GM21367 (cell line): ENCODE results near the gene AWAT2.

Experiments
- ATAC-seq: cut with Tn5 transposase; IDR thresholded peaks from one replicate; pipeline ENCODE4 v1.9.1; 2021; ENCODE audit not compliant: unreplicated experiment

Gene AWAT2, protein sequence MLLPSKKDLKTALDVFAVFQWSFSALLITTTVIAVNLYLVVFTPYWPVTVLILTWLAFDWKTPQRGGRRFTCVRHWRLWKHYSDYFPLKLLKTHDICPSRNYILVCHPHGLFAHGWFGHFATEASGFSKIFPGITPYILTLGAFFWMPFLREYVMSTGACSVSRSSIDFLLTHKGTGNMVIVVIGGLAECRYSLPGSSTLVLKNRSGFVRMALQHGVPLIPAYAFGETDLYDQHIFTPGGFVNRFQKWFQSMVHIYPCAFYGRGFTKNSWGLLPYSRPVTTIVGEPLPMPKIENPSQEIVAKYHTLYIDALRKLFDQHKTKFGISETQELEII

DNA sequence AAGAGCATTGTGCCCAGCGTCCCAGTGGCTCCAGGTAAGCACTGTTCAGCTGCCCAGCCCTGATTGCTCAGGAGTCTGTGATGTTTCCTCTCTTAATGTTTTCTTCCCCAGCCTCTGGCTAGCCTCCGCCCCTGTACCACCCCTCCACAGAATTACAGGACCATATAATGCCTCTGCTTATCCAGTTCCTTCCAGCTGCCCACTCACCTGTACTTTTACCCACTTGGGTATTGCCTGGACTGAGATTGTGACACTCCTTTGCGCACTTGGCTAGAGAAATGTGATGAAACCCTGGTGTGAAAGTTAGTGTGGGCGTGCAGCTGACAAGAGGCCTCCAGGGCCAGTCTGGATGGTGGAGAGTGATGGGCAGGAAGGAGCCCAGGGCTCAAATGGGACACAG, at the start of gene AWAT2:
Gene AWAT2 (minus strand): TSS at position 14 of the 400 bp plus-strand sequence. CDS start 6 bp downstream, at position 8.
- ATAC-seq = no peak

DNA sequence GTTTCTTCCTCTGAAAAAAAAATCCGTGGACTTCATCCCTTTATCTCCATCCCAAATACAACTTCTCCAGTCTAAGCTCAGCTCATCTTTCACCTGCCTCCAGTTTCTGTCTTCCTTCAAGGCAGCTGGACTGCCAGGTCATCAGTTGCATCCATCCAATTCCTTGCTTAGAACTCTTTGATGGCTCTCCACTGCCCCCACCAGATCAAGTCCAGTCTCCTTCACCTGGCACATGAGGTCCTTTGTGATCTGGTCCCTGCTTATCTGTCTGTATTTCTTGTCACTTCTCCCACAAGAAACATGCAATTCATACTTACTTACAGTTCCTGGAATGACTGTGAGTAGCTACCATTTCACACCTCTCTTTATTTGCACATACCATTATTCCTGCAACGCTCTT, 46.3 kb upstream of the AWAT2 start:
- no peak for ATAC-seq

GRCh38 chrX:70092247-70092646, 42.5 kb upstream of the AWAT2 start:
- no peak for ATAC-seq

GRCh38 chrX:70089604-70090297, 40.0 kb upstream of the AWAT2 start:
- no peak for ATAC-seq

DNA sequence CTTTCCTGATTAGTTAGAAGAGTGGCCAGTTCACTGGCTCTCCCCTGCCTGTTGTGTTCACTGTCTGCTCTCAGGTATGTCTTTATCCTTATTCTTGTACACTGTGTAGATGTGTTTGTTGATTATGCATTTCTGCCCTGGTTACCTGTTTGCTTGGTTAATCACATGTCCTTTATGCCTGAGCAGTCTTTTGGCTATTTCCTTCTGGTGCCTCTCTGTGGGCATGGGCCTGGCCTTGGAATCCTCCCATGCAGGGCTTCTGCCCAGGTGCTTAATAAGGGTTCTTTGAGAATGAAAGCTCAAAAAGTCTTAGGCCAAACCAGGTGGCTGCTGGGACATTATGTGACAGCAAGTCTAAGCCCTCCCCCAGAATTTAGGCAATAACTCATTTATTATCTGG, 39.0 kb upstream of the AWAT2 start:
- ATAC-seq = no peak

DNA sequence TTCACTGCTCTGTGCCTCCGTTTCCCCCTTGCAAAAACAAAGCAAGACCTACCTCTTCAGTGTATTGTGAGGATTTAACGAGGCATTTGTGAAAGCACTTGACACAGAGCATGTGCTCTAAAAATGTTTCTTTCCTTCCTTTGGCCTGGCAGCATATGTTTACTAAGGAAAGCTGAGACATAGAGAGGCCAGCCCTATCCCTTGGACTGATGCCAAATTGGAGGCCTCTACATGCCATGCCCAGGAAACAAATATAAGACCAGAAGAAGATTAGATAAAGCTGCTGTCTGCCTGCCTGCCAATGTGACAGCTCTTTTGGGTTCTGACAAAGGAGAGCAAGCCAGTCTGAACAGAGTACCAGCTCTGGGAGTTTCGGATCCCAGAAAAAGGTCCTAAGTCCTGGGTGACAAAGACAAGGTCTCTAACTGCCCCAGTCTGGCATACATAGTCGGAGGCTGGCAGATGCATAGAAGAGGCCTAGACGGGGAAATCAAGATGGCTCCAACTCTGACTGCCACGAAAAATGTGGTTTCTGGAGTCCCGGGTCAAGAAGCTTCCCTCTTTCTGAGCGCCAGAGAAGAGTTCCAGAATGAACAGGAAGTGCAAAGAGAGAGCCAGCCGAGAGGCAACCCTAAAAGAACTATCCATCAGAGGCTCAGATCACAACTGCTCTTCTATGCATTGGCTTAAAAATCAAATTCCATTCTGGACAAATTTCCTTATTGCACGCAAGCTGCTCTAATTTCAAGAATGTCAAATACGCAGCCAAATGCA, 38.3 kb upstream of the AWAT2 start:
- no peak for ATAC-seq

DNA sequence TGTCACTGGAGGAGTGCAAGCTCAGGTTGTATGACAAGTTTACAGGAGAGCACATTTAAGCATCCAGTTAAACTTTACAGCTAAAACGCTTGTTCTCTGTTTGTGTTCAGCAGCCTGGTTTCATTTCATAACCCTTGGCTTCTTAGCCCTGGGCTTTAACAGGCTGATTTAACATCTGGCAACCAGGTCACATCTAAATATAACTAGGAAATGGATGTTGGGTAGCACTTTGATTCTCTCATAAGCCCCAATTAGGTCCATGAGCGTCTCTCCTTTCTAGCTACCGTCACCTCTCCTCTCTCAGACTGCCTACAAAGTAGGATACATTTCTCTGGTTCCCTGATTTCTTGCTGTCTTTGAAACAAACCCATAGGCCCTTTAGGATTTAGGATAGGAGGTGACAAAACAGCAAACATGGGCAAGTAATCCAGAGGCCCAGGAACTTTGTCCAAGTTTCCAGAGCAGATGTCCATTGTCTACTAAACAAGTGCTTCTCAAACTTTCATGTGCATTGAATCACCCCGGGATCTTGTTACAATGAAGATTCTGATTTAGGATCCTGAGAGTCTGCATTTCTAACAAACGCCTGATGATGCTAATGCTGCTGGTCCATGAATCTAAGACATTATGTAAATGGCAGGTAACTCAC, 35.0 kb upstream of the AWAT2 start:
- no peak for ATAC-seq

DNA sequence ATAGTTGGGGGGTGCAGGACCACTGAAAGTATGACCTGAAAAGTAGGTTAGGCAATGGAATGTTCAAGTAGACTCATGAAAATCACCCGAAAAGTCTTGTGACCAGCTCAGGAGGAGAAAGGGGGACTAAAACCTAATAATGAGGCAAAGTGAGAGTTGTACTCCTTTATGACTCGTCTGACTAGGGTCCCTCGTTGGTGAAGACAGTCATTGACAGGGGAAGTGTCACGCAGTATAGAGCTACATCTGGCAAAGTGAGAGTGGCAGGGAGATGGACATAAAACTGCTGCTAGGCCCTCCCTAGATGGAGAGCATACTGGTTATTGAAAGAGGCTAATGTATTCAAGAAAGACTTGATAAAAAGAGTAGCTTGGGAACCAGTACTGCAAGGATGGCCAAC, 33.0 kb upstream of the AWAT2 start:
- no peak for ATAC-seq

GRCh38 chrX:70079870-70080269, 30.1 kb upstream of the AWAT2 start:
- no peak for ATAC-seq

DNA sequence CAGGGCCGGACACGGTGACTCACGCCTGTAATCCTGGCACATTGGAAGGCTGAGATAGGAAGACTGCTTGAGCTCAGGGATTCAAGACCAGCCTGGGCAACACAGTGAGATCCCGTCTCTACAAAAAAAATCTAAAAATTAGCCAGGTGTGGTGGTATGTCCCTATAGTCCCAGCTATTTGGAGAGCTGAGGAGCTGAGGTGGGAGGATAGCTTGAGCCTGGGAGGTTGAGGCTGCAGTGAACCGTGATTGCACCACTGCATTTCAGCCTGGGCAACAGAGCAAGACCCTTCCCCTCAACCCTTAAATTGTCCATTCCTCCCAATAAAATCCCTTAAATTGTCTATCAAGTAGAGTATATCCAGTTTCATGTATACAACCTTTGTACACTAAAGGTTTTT, 29.6 kb upstream of the AWAT2 start:
- no peak for ATAC-seq

DNA sequence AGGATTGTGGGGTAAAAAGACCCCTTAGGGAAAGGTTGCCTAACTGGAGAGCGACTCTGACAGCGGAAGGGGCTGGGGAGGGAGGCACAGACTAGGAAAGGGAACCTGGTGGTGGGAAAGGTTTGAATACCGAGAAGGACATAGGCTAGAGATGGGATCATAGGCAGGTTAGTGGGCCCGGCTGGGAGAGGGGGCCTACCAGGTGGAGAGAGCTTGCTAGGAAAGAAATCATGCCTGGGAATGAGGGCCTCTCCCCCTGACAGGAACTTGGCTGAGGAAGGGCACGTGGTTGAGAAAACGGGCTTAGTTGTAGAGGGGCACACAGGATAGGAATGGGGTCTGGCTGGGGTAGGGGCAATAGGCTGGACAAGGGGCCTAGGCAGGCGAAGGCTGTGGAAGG, 16.9 kb upstream of the AWAT2 start:
- ATAC-seq = no peak

GRCh38 chrX:70062961-70063550, 13.3 kb upstream of the AWAT2 start:
- no peak for ATAC-seq

GRCh38 chrX:70062076-70062475, 12.3 kb upstream of the AWAT2 start, which contains the start of gene OTUD6A:
TSS of gene OTUD6A (plus strand) at chrX:70062457. CDS start at chrX:70062525, 68 bp downstream.
- ATAC-seq = no peak

DNA sequence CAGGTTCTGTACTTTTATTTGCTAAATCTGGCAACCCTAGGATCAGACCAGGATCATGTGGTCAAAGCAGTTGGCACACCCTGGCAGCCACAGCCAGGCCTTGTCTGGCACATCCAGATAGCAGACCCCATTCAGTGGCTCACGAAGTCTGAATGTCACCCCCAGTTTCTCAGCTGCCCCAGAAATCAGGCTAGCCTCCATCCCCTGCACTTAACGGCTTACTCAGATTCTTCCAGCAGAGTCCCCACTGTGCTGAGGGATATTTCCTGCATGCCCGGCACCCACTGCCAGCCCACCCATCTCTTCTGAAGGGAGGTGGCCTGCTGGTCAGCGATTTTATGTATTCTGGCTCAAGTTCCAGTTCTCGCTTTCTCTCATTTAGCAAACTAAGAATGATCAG, 4.7 kb upstream of the AWAT2 start:
- ATAC-seq = no peak

DNA sequence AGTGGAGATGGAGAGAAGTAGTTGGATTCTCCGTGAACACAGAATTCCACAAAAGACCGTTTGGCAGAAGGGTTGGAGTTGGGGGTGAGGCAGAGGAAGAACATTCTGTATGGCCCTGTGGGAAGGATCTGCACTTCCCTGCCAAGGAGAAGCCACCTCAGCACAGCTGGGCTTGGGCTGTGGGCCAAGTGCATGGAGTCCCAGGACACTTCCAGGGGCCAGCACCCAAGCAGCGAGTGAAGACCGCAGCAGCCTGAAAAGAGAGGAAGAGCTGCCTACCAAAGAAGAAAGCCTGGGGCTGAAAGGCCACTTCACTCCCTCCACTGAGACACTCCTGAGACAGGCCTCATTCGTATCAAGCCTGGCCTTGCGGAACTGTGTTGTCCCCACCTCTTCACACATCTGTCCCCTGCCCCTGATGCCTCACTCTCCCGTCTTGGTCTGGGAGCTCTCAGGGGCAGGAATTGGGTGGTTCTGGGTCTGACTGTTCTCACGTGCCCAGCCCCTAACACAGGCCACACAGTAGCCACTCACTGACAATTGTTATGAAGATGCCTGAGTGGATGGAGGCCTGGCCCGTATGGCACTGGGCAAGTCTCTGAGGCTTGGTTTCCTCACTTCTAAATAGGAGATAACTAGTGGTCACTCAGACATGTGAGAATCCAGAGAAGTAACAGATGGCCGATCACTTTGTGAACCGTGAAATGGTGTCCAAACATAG, 3.3 kb upstream of the AWAT2 start:
- no peak for ATAC-seq

- ATAC-seq = no peak
Measured at GRCh38 chrX:70049406-70049805, 332 bp downstream of the AWAT2 start.

DNA sequence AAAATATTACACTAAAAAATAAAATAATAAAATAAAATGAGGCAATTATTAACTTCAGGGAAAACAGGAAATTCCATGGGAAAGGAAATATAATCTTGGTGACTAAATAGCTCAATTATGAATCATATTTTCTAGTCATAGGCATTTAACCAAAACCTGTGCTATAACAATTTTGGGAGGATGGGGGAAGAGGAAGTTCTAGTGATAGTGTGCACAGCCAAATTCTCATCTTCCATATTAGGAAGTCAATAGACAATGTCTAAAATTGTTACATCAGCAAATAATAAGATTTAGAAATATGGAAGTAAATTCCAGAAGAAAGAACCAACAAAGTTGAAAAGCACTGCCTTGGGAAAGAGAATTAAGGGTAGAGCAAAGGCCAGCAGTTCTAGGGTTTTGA, 2.8 kb downstream of the AWAT2 start:
- ATAC-seq = no peak

DNA sequence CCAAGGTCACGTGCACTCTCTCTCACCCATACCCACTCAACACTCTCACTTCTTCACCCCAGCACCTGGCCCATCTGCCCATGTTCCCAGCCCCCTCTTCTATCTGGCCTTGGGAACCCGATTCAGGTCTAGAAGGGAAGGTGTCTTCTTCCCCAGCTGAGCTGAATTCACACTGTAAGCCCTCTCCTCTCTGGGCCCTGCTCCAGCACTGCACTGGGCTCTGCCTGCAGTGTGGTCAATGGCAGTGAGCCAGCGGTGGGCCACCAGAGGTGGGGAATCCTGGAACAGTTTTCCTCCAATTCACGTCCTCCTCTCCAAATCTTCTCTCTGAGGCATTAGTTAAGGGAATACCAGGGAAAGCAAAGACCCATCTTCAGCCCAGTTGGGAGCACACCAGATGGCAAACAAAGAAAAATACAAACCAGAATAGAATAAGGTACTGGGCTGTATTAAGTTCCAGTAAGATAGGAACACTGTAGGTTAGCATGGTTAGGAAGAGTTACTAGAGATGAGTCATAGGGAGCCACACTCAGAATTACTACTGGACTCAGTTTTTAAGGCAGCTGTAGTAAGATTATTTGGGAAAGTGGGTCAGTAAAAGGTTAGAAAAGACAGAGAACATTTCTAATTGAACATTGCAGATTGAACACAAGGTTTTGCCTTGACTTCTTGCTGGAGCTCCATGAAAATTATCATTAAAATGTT, 5.0 kb downstream of the AWAT2 start:
- ATAC-seq = no peak

DNA sequence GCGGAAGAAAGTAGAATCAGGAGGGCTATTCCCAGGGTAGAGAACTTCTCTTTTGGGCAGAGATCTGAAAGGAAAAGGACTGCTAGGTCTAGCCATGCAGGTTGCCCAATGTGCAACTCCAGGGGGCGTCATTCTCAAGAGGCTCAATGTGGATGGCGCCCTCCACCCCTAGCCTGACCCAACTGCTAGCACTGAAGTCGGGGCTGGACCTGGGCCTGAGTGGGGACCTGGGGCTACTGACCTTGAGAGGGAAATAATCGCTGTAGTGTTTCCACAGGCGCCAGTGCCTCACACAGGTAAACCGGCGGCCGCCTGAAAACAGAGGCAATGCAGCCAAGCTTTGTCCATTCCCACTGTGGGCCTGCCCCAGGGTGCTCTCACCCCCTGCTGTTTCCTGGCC, 6.1 kb downstream of the AWAT2 start:
- ATAC-seq = no peak
